HEK293 (cell line): Measurements from ENCODE around the gene PHF23.
A peak's percentile ranks its signal among the peaks of the same experiment; 100 is the strongest.

ENCODE experiments used
- CTCF ChIA-PET: fragments of 350-600 bp; formaldehyde crosslinking; extraction: SDS; loops from one replicate; lab custom pipeline; 2021; ENCODE audit warnings: antibody characterized with exemption; lab: Yijun Ruan, JAX
- POLR2A ChIA-PET: fragments of 300-600 bp; formaldehyde crosslinking; extraction: SDS; loops from one replicate; lab custom pipeline; 2020; ENCODE audit warnings: antibody characterized with exemption, inconsistent platforms; lab: Yijun Ruan, JAX
- H3K27ac ChIP-seq: fragments of 200-500 bp; sonication (Bioruptor generic); 2 replicates; pipeline ENCODE4 v1.5.1; 2014; ENCODE audit warnings: low read depth, low read length, control low read depth, inconsistent platforms; ENCODE audit errors: extremely low read depth
- H3K36me3 ChIP-seq, 2 experiments: fragments of 200-500 bp in 1 of 2; sonication (Bioruptor generic) in 1 of 2; 1 replicate in 1 of 2; 2 replicates in 1 of 2; pipeline ENCODE4 v1.5.1; 2014 to 2017; ENCODE audit warnings: inconsistent platforms in 2 of 2, low read length in 2 of 2; ENCODE audit not compliant: control insufficient read depth in 2 of 2, insufficient read depth in 1 of 2
- H3K4me1 ChIP-seq: fragments of 200-500 bp; sonication (Bioruptor generic); 2 replicates; pipeline ENCODE4 v1.5.1; 2014; ENCODE audit warnings: mild to moderate bottlenecking, low read length, inconsistent platforms; ENCODE audit not compliant: control insufficient read depth, insufficient read depth
- H3K4me3 ChIP-seq: 2 replicates; pipeline ENCODE4 v1.5.1; 2011; ENCODE audit warnings: low read depth, mild to moderate bottlenecking, control low read depth, low read length, moderate library complexity
- H3K9me3 ChIP-seq: fragments of 200-500 bp; sonication (Bioruptor generic); 2 replicates; pipeline ENCODE4 v1.5.1; 2014; ENCODE audit warnings: low read depth, low read length, inconsistent platforms; ENCODE audit not compliant: control insufficient read depth, insufficient read depth
- BCL11B ChIP-seq: fragments of 450-650 bp; formaldehyde crosslinking; IDR thresholded peaks from 2 replicates; pipeline ENCODE4 v1.5.1; 2016; ENCODE audit warnings: low read depth, missing biosample characterization, missing genetic modification characterization
- IKZF3 ChIP-seq: fragments of 450-650 bp; IDR thresholded peaks from 2 replicates; pipeline ENCODE4 v1.5.0; 2018; ENCODE audit warnings: missing biosample characterization, mild to moderate bottlenecking, missing genetic modification characterization, moderate library complexity
- KLF1 ChIP-seq: fragments of 450-650 bp; formaldehyde crosslinking; IDR thresholded peaks from 2 replicates; pipeline ENCODE4 v1.5.1; 2016; ENCODE audit warnings: missing biosample characterization, missing genetic modification characterization
- OVOL3 ChIP-seq: fragments of 450-650 bp; formaldehyde crosslinking; IDR thresholded peaks from 2 replicates; pipeline ENCODE4 v1.5.1; 2016; ENCODE audit warnings: missing biosample characterization, missing genetic modification characterization
- SCRT1 ChIP-seq: fragments of 450-650 bp; formaldehyde crosslinking; IDR thresholded peaks from 2 replicates; pipeline ENCODE4 v1.5.1; 2016; ENCODE audit warnings: missing biosample characterization, missing genetic modification characterization, borderline replicate concordance
- SP3 ChIP-seq: fragments of 450-650 bp; formaldehyde crosslinking; IDR thresholded peaks from 2 replicates; pipeline ENCODE4 v1.5.1; 2016; ENCODE audit warnings: missing biosample characterization, missing genetic modification characterization
- TCF7L2 ChIP-seq: IDR thresholded peaks from 2 replicates; pipeline ENCODE4 v1.6.1; 2011; ENCODE audit warnings: low read depth, mild to moderate bottlenecking, inconsistent platforms, low read length, moderate library complexity, borderline replicate concordance
- WT1 ChIP-seq: fragments of 450-650 bp; formaldehyde crosslinking; IDR thresholded peaks from 2 replicates; pipeline ENCODE4 v1.5.1; 2016; ENCODE audit warnings: missing biosample characterization, missing genetic modification characterization
- YY2 ChIP-seq: fragments of 450-650 bp; formaldehyde crosslinking; IDR thresholded peaks from 2 replicates; pipeline ENCODE4 v1.5.1; 2016; ENCODE audit warnings: missing biosample characterization, missing genetic modification characterization
- ZBTB1 ChIP-seq: fragments of 450-650 bp; formaldehyde crosslinking; IDR thresholded peaks from 2 replicates; pipeline ENCODE4 v1.5.1; 2016; ENCODE audit warnings: missing biosample characterization, missing genetic modification characterization
- ZBTB21 ChIP-seq: fragments of 450-650 bp; formaldehyde crosslinking; IDR thresholded peaks from 2 replicates; pipeline ENCODE4 v1.5.1; 2017; ENCODE audit warnings: missing biosample characterization, missing genetic modification characterization
- ZIC2 ChIP-seq: fragments of 450-650 bp; formaldehyde crosslinking; IDR thresholded peaks from 2 replicates; pipeline ENCODE4 v1.5.1; 2016; ENCODE audit warnings: missing biosample characterization, missing genetic modification characterization
- ZNF133 ChIP-seq: fragments of 450-650 bp; formaldehyde crosslinking; IDR thresholded peaks from 2 replicates; pipeline ENCODE4 v1.5.1; 2016; ENCODE audit warnings: missing biosample characterization, missing genetic modification characterization
- ZNF146 ChIP-seq: fragments of 450-650 bp; formaldehyde crosslinking; IDR thresholded peaks from 2 replicates; pipeline ENCODE4 v1.5.1; 2016; ENCODE audit warnings: missing biosample characterization, missing genetic modification characterization
- ZNF223 ChIP-seq: fragments of 450-650 bp; formaldehyde crosslinking; IDR thresholded peaks from 2 replicates; pipeline ENCODE4 v1.5.1; 2016; ENCODE audit warnings: missing biosample characterization, missing genetic modification characterization
- ZNF404 ChIP-seq: fragments of 450-650 bp; formaldehyde crosslinking; IDR thresholded peaks from 2 replicates; pipeline ENCODE4 v1.5.1; 2017; ENCODE audit warnings: missing biosample characterization, missing genetic modification characterization
- ZNF521 ChIP-seq: fragments of 450-650 bp; formaldehyde crosslinking; IDR thresholded peaks from 2 replicates; pipeline ENCODE4 v1.5.1; 2017; ENCODE audit warnings: missing biosample characterization, mild to moderate bottlenecking, missing genetic modification characterization
- ZNF530 ChIP-seq: fragments of 450-650 bp; formaldehyde crosslinking; IDR thresholded peaks from 2 replicates; pipeline ENCODE4 v1.5.1; 2016; ENCODE audit warnings: low read depth, missing biosample characterization, missing genetic modification characterization
- ZNF544 ChIP-seq: fragments of 450-650 bp; formaldehyde crosslinking; IDR thresholded peaks from 2 replicates; pipeline ENCODE4 v1.5.0; 2017; ENCODE audit warnings: missing biosample characterization, missing genetic modification characterization
- ZNF558 ChIP-seq: fragments of 450-650 bp; formaldehyde crosslinking; IDR thresholded peaks from 2 replicates; pipeline ENCODE4 v1.5.1; 2016; ENCODE audit warnings: missing biosample characterization, missing genetic modification characterization
- ZNF658 ChIP-seq: fragments of 450-650 bp; formaldehyde crosslinking; IDR thresholded peaks from 2 replicates; pipeline ENCODE4; 2016; ENCODE audit warnings: missing biosample characterization, missing genetic modification characterization
- ZNF76 ChIP-seq: fragments of 450-650 bp; formaldehyde crosslinking; IDR thresholded peaks from 2 replicates; pipeline ENCODE4; 2016; ENCODE audit warnings: low read depth, missing biosample characterization, missing genetic modification characterization, borderline replicate concordance
- ZNF785 ChIP-seq: fragments of 450-650 bp; formaldehyde crosslinking; IDR thresholded peaks from 2 replicates; pipeline ENCODE4 v1.5.1; 2016; ENCODE audit warnings: missing biosample characterization, missing genetic modification characterization
- ZNF843 ChIP-seq: fragments of 450-650 bp; formaldehyde crosslinking; IDR thresholded peaks from 2 replicates; pipeline ENCODE4 v1.5.1; 2016; ENCODE audit warnings: missing biosample characterization, missing genetic modification characterization
- TF ChIP-seq, protein P1 (sequence below): fragments of 450-650 bp; IDR thresholded peaks from 2 replicates; pipeline ENCODE4 v1.5.1; 2018; ENCODE audit warnings: missing biosample characterization, missing genetic modification characterization
- TF ChIP-seq, protein P2 (sequence below): fragments of 450-650 bp; formaldehyde crosslinking; IDR thresholded peaks from 2 replicates; pipeline ENCODE4 v1.5.1; 2016; ENCODE audit warnings: missing biosample characterization, missing genetic modification characterization
- TF ChIP-seq, protein P3 (sequence below): fragments of 450-650 bp; formaldehyde crosslinking; IDR thresholded peaks from 2 replicates; pipeline ENCODE4 v1.5.1; 2016; ENCODE audit warnings: missing biosample characterization, missing genetic modification characterization
- TF ChIP-seq, protein P4 (sequence below): fragments of 450-650 bp; formaldehyde crosslinking; IDR thresholded peaks from 2 replicates; pipeline ENCODE4 v1.5.1; 2016; ENCODE audit warnings: missing biosample characterization, missing genetic modification characterization
- TF ChIP-seq, protein P5 (sequence below): fragments of 450-650 bp; formaldehyde crosslinking; IDR thresholded peaks from 2 replicates; pipeline ENCODE4 v1.5.1; 2016; ENCODE audit warnings: missing biosample characterization, missing genetic modification characterization

Gene PHF23

DNA sequence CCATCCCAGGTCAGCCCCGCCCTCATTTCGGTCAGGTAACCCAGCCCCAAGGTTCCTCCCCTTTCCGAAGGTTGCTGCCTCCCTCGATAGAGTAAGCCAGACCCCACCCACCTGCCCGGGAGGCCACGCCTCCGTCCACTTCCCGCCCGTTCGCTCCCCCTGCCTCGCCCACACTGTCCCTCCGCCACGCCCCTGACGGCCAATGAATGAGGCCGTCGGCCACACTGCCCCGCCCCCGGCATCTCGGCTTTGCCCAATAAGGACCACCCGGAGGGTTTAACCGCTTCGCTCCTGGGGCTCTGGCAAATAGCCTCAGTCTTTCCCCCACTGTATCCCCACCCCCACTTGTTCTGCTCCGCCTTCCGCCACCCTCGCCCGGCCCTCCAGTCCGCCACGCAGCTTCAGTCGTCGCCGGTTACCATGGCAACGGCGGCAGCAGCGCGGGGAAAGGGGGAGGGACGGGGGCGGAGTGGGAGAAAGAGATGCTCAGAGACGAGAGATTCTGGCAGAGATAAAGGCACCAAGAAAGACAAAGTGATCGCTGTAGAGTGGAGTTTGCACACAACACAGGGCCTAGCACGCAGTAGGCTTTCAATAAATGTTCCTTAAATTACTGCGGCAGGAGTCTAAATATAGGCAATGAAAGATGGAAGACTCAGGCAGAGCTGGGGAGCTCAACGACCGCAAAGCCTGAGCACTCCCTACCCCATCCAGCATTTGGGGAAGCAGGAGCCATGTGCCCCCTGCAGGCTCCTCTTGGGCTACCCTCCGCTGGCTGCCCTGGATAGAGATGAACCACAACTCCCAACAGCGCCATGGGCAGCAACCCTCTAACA lies 24.7 kb downstream of the PHF23 start:
- no peak overlapping the region for H3K27ac ChIP-seq
- POLR2A ChIA-PET = interaction anchor here (0.6 to 2.7 kb wide), 11 partner anchors 9 to 698 kb away, joined by 3 to 10 read pairs (median 4); partner anchors contain the start of genes DVL2, NAA38, PHF23 and SLC16A13
- TF ChIP-seq YY2 (tag by site-specific recombination) (no peak; the same call in 1 of the 2 replicates), IKZF3 (tag by site-specific recombination) (peak; percentile 88), ZBTB1 (no peak), ZNF530 (tag by site-specific recombination) (no peak), KLF1 (peak; percentile 88), ZNF544 (no peak), ZNF404 (tag by site-specific recombination) (no peak), ZNF133 (tag by site-specific recombination) (no peak), ZNF76 (tag by site-specific recombination) (peak; percentile 97; the same call in 1 of the 2 replicates), ZNF521 (no peak), TCF7L2 (no peak), ZBTB21 (tag by site-specific recombination) (no peak), ZNF785 (tag by site-specific recombination) (no peak; the same call in 1 of the 2 replicates), ZNF843 (no peak; the same call in none of the 2 replicates), ZNF146 (tag by site-specific recombination) (no peak), ZNF223 (tag by site-specific recombination) (no peak), OVOL3 (no peak), ZIC2 (tag by site-specific recombination) (peak; percentile 85), ZNF558 (tag by site-specific recombination) (no peak), ZNF658 (tag by site-specific recombination) (no peak), BCL11B (tag by site-specific recombination) (no peak), SCRT1 (tag by site-specific recombination) (no peak), WT1 (tag by site-specific recombination) (no peak), SP3 (tag by site-specific recombination) (peak; percentile 99)
- TF ChIP-seq, protein P1, sequence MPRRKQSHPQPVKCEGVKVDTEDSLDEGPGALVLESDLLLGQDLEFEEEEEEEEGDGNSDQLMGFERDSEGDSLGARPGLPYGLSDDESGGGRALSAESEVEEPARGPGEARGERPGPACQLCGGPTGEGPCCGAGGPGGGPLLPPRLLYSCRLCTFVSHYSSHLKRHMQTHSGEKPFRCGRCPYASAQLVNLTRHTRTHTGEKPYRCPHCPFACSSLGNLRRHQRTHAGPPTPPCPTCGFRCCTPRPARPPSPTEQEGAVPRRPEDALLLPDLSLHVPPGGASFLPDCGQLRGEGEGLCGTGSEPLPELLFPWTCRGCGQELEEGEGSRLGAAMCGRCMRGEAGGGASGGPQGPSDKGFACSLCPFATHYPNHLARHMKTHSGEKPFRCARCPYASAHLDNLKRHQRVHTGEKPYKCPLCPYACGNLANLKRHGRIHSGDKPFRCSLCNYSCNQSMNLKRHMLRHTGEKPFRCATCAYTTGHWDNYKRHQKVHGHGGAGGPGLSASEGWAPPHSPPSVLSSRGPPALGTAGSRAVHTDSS (tag by site-specific recombination) = no peak
- TF ChIP-seq, protein P2, sequence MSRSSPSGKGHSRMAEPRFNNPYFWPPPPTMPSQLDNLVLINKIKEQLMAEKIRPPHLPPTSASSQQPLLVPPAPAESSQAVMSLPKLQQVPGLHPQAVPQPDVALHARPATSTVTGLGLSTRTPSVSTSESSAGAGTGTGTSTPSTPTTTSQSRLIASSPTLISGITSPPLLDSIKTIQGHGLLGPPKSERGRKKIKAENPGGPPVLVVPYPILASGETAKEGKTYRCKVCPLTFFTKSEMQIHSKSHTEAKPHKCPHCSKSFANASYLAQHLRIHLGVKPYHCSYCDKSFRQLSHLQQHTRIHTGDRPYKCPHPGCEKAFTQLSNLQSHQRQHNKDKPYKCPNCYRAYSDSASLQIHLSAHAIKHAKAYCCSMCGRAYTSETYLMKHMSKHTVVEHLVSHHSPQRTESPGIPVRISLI (tag by site-specific recombination) = no peak
- TF ChIP-seq, protein P3, sequence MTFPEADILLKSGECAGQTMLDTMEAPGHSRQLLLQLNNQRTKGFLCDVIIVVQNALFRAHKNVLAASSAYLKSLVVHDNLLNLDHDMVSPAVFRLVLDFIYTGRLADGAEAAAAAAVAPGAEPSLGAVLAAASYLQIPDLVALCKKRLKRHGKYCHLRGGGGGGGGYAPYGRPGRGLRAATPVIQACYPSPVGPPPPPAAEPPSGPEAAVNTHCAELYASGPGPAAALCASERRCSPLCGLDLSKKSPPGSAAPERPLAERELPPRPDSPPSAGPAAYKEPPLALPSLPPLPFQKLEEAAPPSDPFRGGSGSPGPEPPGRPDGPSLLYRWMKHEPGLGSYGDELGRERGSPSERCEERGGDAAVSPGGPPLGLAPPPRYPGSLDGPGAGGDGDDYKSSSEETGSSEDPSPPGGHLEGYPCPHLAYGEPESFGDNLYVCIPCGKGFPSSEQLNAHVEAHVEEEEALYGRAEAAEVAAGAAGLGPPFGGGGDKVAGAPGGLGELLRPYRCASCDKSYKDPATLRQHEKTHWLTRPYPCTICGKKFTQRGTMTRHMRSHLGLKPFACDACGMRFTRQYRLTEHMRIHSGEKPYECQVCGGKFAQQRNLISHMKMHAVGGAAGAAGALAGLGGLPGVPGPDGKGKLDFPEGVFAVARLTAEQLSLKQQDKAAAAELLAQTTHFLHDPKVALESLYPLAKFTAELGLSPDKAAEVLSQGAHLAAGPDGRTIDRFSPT (tag by site-specific recombination) = peak; percentile 73
- TF ChIP-seq, protein P4, sequence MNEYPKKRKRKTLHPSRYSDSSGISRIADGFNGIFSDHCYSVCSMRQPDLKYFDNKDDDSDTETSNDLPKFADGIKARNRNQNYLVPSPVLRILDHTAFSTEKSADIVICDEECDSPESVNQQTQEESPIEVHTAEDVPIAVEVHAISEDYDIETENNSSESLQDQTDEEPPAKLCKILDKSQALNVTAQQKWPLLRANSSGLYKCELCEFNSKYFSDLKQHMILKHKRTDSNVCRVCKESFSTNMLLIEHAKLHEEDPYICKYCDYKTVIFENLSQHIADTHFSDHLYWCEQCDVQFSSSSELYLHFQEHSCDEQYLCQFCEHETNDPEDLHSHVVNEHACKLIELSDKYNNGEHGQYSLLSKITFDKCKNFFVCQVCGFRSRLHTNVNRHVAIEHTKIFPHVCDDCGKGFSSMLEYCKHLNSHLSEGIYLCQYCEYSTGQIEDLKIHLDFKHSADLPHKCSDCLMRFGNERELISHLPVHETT (tag by site-specific recombination) = peak; percentile 51; the same call in 1 of the 2 replicates
- TF ChIP-seq, protein P5, sequence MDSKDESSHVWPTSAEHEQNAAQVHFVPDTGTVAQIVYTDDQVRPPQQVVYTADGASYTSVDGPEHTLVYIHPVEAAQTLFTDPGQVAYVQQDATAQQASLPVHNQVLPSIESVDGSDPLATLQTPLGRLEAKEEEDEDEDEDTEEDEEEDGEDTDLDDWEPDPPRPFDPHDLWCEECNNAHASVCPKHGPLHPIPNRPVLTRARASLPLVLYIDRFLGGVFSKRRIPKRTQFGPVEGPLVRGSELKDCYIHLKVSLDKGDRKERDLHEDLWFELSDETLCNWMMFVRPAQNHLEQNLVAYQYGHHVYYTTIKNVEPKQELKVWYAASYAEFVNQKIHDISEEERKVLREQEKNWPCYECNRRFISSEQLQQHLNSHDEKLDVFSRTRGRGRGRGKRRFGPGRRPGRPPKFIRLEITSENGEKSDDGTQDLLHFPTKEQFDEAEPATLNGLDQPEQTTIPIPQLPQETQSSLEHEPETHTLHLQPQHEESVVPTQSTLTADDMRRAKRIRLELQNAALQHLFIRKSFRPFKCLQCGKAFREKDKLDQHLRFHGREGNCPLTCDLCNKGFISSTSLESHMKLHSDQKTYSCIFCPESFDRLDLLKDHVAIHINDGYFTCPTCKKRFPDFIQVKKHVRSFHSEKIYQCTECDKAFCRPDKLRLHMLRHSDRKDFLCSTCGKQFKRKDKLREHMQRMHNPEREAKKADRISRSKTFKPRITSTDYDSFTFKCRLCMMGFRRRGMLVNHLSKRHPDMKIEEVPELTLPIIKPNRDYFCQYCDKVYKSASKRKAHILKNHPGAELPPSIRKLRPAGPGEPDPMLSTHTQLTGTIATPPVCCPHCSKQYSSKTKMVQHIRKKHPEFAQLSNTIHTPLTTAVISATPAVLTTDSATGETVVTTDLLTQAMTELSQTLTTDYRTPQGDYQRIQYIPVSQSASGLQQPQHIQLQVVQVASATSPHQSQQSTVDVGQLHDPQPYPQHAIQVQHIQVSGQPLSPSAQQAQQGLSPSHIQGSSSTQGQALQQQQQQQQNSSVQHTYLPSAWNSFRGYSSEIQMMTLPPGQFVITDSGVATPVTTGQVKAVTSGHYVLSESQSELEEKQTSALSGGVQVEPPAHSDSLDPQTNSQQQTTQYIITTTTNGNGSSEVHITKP (tag by site-specific recombination) = peak; percentile 94

More for the DNA sequence above, 24.7 kb downstream of the PHF23 start:
- Histone ChIP-seq H3K4me3 (peak overlapping the region; percentile 36), H3K36me3 (no peaks in the 10 kb centered on the region), H3K9me3 (no peaks in the 10 kb centered on the region), H3K4me1 (peaks cover 11% of the 10 kb centered on the region)
- CTCF ChIA-PET = interaction anchor here (0.5 to 2.3 kb wide), 11 partner anchors 8 to 597 kb away, joined by 3 to 12 read pairs (median 5); no protein-coding TSS in a partner anchor
